ENCODE measurements around the gene ZNF423. TPM values are rescaled to one million over a fixed set of nuclear protein-coding genes. Genes with fewer than 3 reads are reported as not detected.

Gene ZNF423
- total and polyA plus RNA-seq, 2 of the 13 experiments (the other 11 are each of a cell fraction or from before 2014, with no cell fraction given): 0.07 to 0.31 TPM

DNA sequence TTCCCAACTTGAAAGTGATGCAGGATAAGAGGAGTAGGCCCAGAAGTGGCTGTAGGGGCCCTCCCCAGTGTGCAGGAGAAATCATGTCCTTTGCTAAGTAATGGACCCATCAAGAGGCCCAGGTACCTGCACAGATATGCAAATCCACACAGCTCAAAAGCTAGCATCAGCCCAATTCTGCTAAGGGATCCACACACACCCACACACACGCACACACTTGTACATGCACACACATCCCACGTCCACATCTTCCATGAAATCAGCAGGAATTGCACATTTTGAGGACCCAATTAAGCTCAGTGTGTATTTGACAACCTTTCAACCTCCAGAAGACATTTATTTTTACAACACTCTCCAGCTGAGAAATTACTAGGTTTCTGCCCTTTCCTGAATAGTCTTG is 297.5 kb downstream of the ZNF423 start (continued):
- TF ChIP-seq, protein P1, sequence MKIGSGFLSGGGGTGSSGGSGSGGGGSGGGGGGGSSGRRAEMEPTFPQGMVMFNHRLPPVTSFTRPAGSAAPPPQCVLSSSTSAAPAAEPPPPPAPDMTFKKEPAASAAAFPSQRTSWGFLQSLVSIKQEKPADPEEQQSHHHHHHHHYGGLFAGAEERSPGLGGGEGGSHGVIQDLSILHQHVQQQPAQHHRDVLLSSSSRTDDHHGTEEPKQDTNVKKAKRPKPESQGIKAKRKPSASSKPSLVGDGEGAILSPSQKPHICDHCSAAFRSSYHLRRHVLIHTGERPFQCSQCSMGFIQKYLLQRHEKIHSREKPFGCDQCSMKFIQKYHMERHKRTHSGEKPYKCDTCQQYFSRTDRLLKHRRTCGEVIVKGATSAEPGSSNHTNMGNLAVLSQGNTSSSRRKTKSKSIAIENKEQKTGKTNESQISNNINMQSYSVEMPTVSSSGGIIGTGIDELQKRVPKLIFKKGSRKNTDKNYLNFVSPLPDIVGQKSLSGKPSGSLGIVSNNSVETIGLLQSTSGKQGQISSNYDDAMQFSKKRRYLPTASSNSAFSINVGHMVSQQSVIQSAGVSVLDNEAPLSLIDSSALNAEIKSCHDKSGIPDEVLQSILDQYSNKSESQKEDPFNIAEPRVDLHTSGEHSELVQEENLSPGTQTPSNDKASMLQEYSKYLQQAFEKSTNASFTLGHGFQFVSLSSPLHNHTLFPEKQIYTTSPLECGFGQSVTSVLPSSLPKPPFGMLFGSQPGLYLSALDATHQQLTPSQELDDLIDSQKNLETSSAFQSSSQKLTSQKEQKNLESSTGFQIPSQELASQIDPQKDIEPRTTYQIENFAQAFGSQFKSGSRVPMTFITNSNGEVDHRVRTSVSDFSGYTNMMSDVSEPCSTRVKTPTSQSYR (CRISPR knock-in tag; IDR thresholded peaks at IDR 0.05; ENCODE audit: borderline replicate concordance): no peak
- TF ChIP-seq BRCA1 (CRISPR knock-in tag; IDR thresholded peaks at IDR 0.05) (no peak), KLF9 (CRISPR knock-in tag; IDR thresholded peaks at IDR 0.05; ENCODE audit: low read depth) (no peak), NRL (CRISPR knock-in tag; IDR thresholded peaks at IDR 0.05; ENCODE audit: borderline replicate concordance) (no peak)

- in situ Hi-C loops (cut with HindIII; ENCODE audit: extremely low pct_ligation_motif_present, low pct_unique_long_range_greater_than_20kb) (no loop called here), intact Hi-C loops (cut with micrococcal nuclease; ENCODE audit: unreplicated experiment) (loop anchor here (5.0 kb wide), 1 partner anchor 365 kb away; no protein-coding TSS in a partner anchor)
- WGBS (ENCODE audit: low lambda C conversion rate): 27% methylated on average over 16 of the region's 23 CpGs
- no peaks in the 10 kb centered on the region for H4K20me1 ChIP-seq (ENCODE audit: insufficient read depth, low read length)
- H2AFZ ChIP-seq (ENCODE audit: low read length): no peak overlapping the region
- DNase-seq (ENCODE audit: low spot score) (peak; percentile 44), FAIRE-seq (peak; percentile 63), ATAC-seq (peak; percentile 83)
- no peaks in the 10 kb centered on the region for H3K4me1 ChIP-seq (ENCODE audit: insufficient read depth, low read length)
- H3K4me3 ChIP-seq (replicated peaks in 1 of 3; ENCODE audit: insufficient read depth in 1 of 3, low read depth in 2 of 3, low read length in 3 of 3): no peak overlapping the region
- no TSS peak for BruUV-seq (replicated peaks)
- H3K4me2 ChIP-seq (ENCODE audit: low read depth, low read length): no peak overlapping the region
- no peak overlapping the region for H3K9ac ChIP-seq (ENCODE audit: insufficient read depth, low read depth, low read length)
- no peaks in the 10 kb centered on the region for H3K79me2 ChIP-seq (ENCODE audit: insufficient read depth, low read length)
- POLR2A ChIA-PET: no interaction called here
- no peaks in the 10 kb centered on the region for H3K36me3 ChIP-seq (replicated peaks in 1 of 2; ENCODE audit: control insufficient read depth in 1 of 2, insufficient read depth in 2 of 2, low read length in 2 of 2)
- no peaks in the 10 kb centered on the region for H3K9me3 ChIP-seq (ENCODE audit: low read length)
- peaks cover 0 to 8% of the 10 kb centered on the region in 2 experiments; a peak in 1 of 5 replicates for H3K27me3 ChIP-seq (ENCODE audit: control insufficient read depth in 1 of 2, insufficient read depth in 2 of 2, low read length in 2 of 2)
- H3K27ac ChIP-seq (ENCODE audit: extremely low read length, insufficient read depth, low read length): no peak overlapping the region
- CTCF ChIA-PET (ENCODE audit: low intra/inter-chr PET ratio, low total read pairs): interaction anchor here (1.3 kb wide), 1 partner anchor 365 kb away, joined by 4 read pairs; no protein-coding TSS in a partner anchor
- TF ChIP-seq PATZ1 (CRISPR knock-in tag; IDR thresholded peaks at IDR 0.05) (peak; percentile 49; the same call in 1 of the 2 replicates), U2AF1 (optimal IDR thresholded peaks at IDR 0.05; ENCODE audit: low read depth, low read length) (no peak)
- TF ChIP-seq, protein P2, sequence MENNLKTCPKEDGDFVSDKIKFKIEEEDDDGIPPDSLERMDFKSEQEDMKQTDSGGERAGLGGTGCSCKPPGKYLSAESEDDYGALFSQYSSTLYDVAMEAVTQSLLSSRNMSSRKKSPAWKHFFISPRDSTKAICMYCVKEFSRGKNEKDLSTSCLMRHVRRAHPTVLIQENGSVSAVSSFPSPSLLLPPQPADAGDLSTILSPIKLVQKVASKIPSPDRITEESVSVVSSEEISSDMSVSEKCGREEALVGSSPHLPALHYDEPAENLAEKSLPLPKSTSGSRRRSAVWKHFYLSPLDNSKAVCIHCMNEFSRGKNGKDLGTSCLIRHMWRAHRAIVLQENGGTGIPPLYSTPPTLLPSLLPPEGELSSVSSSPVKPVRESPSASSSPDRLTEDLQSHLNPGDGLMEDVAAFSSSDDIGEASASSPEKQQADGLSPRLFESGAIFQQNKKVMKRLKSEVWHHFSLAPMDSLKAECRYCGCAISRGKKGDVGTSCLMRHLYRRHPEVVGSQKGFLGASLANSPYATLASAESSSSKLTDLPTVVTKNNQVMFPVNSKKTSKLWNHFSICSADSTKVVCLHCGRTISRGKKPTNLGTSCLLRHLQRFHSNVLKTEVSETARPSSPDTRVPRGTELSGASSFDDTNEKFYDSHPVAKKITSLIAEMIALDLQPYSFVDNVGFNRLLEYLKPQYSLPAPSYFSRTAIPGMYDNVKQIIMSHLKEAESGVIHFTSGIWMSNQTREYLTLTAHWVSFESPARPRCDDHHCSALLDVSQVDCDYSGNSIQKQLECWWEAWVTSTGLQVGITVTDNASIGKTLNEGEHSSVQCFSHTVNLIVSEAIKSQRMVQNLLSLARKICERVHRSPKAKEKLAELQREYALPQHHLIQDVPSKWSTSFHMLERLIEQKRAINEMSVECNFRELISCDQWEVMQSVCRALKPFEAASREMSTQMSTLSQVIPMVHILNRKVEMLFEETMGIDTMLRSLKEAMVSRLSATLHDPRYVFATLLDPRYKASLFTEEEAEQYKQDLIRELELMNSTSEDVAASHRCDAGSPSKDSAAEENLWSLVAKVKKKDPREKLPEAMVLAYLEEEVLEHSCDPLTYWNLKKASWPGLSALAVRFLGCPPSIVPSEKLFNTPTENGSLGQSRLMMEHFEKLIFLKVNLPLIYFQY (CRISPR knock-in tag; IDR thresholded peaks at IDR 0.05; ENCODE audit: borderline replicate concordance): no peak
- TF ChIP-seq, protein P3, sequence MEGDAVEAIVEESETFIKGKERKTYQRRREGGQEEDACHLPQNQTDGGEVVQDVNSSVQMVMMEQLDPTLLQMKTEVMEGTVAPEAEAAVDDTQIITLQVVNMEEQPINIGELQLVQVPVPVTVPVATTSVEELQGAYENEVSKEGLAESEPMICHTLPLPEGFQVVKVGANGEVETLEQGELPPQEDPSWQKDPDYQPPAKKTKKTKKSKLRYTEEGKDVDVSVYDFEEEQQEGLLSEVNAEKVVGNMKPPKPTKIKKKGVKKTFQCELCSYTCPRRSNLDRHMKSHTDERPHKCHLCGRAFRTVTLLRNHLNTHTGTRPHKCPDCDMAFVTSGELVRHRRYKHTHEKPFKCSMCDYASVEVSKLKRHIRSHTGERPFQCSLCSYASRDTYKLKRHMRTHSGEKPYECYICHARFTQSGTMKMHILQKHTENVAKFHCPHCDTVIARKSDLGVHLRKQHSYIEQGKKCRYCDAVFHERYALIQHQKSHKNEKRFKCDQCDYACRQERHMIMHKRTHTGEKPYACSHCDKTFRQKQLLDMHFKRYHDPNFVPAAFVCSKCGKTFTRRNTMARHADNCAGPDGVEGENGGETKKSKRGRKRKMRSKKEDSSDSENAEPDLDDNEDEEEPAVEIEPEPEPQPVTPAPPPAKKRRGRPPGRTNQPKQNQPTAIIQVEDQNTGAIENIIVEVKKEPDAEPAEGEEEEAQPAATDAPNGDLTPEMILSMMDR (CRISPR knock-in tag; IDR thresholded peaks at IDR 0.05): peak; percentile 42; the same call in 1 of the 2 replicates
These were observed 299.1 kb downstream of the ZNF423 start for GRCh38 chr16:49556606-49557446.

Measured in HepG2 (cell line).